HepG2 (cell line): ENCODE results near the gene NUDT22. TPM values are rescaled to one million over a fixed set of nuclear protein-coding genes. Genes with fewer than 3 reads are reported as not detected.
A peak's percentile ranks its signal among the peaks of the same experiment; 100 is the strongest.

Source experiments
- ARID5B ChIP-seq: IDR thresholded peaks from 2 replicates; pipeline ENCODE4 v1.4.0; 2020; ENCODE audit warnings: mild to moderate bottlenecking, missing genetic modification reagents
- ASH2L ChIP-seq: fragments of 300-600, 200-600 bp; sonication (generic); IDR thresholded peaks from 2 replicates; pipeline ENCODE4 v1.7.0; 2017; ENCODE audit warnings: low read depth, mild to moderate bottlenecking, moderate library complexity, mixed read lengths, low read length; ENCODE audit not compliant: insufficient read length
- ATM ChIP-seq: fragments of 450-650 bp; IDR thresholded peaks from 2 replicates; pipeline ENCODE4 v1.7.1; 2017; ENCODE audit warnings: mild to moderate bottlenecking, borderline replicate concordance
- BRD4 ChIP-seq: sonication (generic); formaldehyde crosslinking; IDR thresholded peaks from 2 replicates; pipeline ENCODE4 v1.4.0; 2020; ENCODE audit warnings: missing genetic modification reagents
- ELK4 ChIP-seq: sonication (generic); formaldehyde crosslinking; IDR thresholded peaks from 2 replicates; pipeline ENCODE4 v1.9.0; 2021; ENCODE audit warnings: missing genetic modification reagents, borderline replicate concordance
- HBP1 ChIP-seq: IDR thresholded peaks from 2 replicates; pipeline ENCODE4 v1.6.1; 2016; ENCODE audit warnings: low read depth, control low read depth
- JUND ChIP-seq: sonication (generic); formaldehyde crosslinking; IDR thresholded peaks from 2 replicates; pipeline ENCODE4 v1.8.0; 2022; ENCODE audit warnings: mild to moderate bottlenecking, missing genetic modification reagents
- KLF15 ChIP-seq: sonication (generic); formaldehyde crosslinking; IDR thresholded peaks from 2 replicates; pipeline ENCODE4 v1.8.1; 2023; ENCODE audit warnings: borderline replicate concordance, mild to moderate bottlenecking, inconsistent platforms, missing genetic modification reagents, mixed read lengths
- NAIF1 ChIP-seq: sonication (generic); formaldehyde crosslinking; IDR thresholded peaks from 2 replicates; pipeline ENCODE4 v1.5.0; 2020; ENCODE audit warnings: mild to moderate bottlenecking, missing genetic modification reagents, borderline replicate concordance
- PHF5A ChIP-seq: IDR thresholded peaks from one replicate; pipeline ENCODE4 v1.6.1; 2018; ENCODE audit warnings: low read depth, missing genetic modification reagents; ENCODE audit not compliant: unreplicated experiment
- PRMT3 ChIP-seq: sonication (generic); formaldehyde crosslinking; IDR thresholded peaks from 2 replicates; pipeline ENCODE4 v1.8.1; 2022; ENCODE audit warnings: low read depth, mild to moderate bottlenecking, moderate library complexity, missing genetic modification reagents, borderline replicate concordance
- RORA ChIP-seq: sonication (generic); formaldehyde crosslinking; IDR thresholded peaks from 2 replicates; pipeline ENCODE4 v1.5.0; 2020; ENCODE audit warnings: mild to moderate bottlenecking, missing genetic modification reagents, moderate library complexity
- SIN3A ChIP-seq: IDR thresholded peaks from 2 replicates; pipeline ENCODE4 v1.6.1; 2011; ENCODE audit warnings: low read depth, mild to moderate bottlenecking, control low read depth, low read length, borderline replicate concordance
- SYNCRIP ChIP-seq: fragments of 200-400 bp; formaldehyde crosslinking; IDR thresholded peaks from 2 replicates; pipeline ENCODE4 v1.6.1; 2018; ENCODE audit warnings: mild to moderate bottlenecking, low read depth, low read length; ENCODE audit not compliant: insufficient read depth
- ZFP36L1 ChIP-seq: sonication (generic); formaldehyde crosslinking; IDR thresholded peaks from 2 replicates; pipeline ENCODE4 v1.8.0; 2022; ENCODE audit warnings: mild to moderate bottlenecking, missing genetic modification reagents, moderate library complexity
- ZFP36L2 ChIP-seq: sonication (generic); formaldehyde crosslinking; IDR thresholded peaks from 2 replicates; pipeline ENCODE4 v1.4.0; 2020; ENCODE audit warnings: missing genetic modification reagents
- ZFP90 ChIP-seq: sonication (generic); formaldehyde crosslinking; IDR thresholded peaks from 2 replicates; pipeline ENCODE4 v1.8.0; 2022; ENCODE audit warnings: missing genetic modification reagents, mild to moderate bottlenecking, inconsistent platforms, borderline replicate concordance
- ZNF224 ChIP-seq: sonication (generic); formaldehyde crosslinking; IDR thresholded peaks from 2 replicates; pipeline ENCODE4 v1.5.0; 2020; ENCODE audit warnings: mild to moderate bottlenecking, missing genetic modification reagents
- ZNF326 ChIP-seq: sonication (generic); formaldehyde crosslinking; IDR thresholded peaks from 2 replicates; pipeline ENCODE4 v1.4.0; 2020; ENCODE audit warnings: missing genetic modification reagents, borderline replicate concordance
- ZNF639 ChIP-seq: conservative IDR thresholded peaks from 2 replicates; pipeline ENCODE4 v1.6.1; 2018; ENCODE audit warnings: missing genetic modification reagents
- ZNF772 ChIP-seq: sonication (generic); formaldehyde crosslinking; IDR thresholded peaks from 2 replicates; pipeline ENCODE4 v1.5.0; 2020; ENCODE audit warnings: mild to moderate bottlenecking, missing genetic modification reagents
- ZNF792 ChIP-seq: IDR thresholded peaks from 2 replicates; pipeline ENCODE4 v1.6.1; 2016
- ZNF879 ChIP-seq: sonication (generic); formaldehyde crosslinking; IDR thresholded peaks from 2 replicates; pipeline ENCODE4 v1.8.1; 2023; ENCODE audit warnings: missing genetic modification reagents
- polyA plus RNA-seq, 8 experiments: library from polyadenylated mRNA; depleted of rRNA in 3 of 8; stranded (reverse) in 7 of 8; unstranded in 1 of 8; fragments of >200 nt; fragmentation: Illumina TruSeq in 4 of 8; extraction: Trizol in 4 of 8; gene quantifications; 2 replicates each; pipeline versions ENCODE4 v1.2.1 to v1.2.3, GENCODE V29; 2011 to 2016; ENCODE audit warnings: low read depth in 4 of 8, missing spikeins in 1 of 8, mixed read lengths in 1 of 8; ENCODE audit not compliant: insufficient read depth in 1 of 8
- total RNA-seq, 5 experiments: library from RNA; depleted of rRNA; stranded (reverse); fragments of >200 nt; fragmentation: Illumina TruSeq; extraction: Trizol; gene quantifications; 2 replicates each; pipeline ENCODE4 v1.2.3, GENCODE V29; 2016; ENCODE audit warnings: low read depth in 1 of 5

Gene NUDT22
- total and polyA plus RNA-seq, 2 of the 13 experiments (the other 11 are each of a cell fraction or from before 2014, with no cell fraction given) = 33.5 to 39.8 TPM

GRCh38 chr11:64268893-64269539, 42.9 kb downstream of the NUDT22 start (continued):
- no peak for TF ChIP-seq HBP1 (CRISPR knock-in tag)
- TF ChIP-seq ZFP90 (CRISPR knock-in tag) = 0 out of 2 replicates have a peak, but pooled peaks have one; percentile 23
- no peak for TF ChIP-seq ZFP36L2 (CRISPR knock-in tag)
- TF ChIP-seq ZNF326 (CRISPR knock-in tag) = no peak
- peak; percentile 3 for TF ChIP-seq ASH2L
- no peak for TF ChIP-seq PRMT3
- no peak for TF ChIP-seq ARID5B
- no peak for TF ChIP-seq ZNF639 (CRISPR knock-in tag)
- TF ChIP-seq NAIF1 (CRISPR knock-in tag) = no peak
- peak; percentile 61; the same call in 1 of the 2 replicates for TF ChIP-seq SIN3A
- TF ChIP-seq SYNCRIP = no peak
- peak; percentile 49; the same call in 1 of the 2 replicates for TF ChIP-seq BRD4 (CRISPR knock-in tag)
- TF ChIP-seq ZNF792 (CRISPR knock-in tag) = 0 out of 2 replicates have a peak, but pooled peaks have one; percentile 9
- no peak for TF ChIP-seq ATM
- TF ChIP-seq KLF15 = no peak
- no peak for TF ChIP-seq JUND (CRISPR knock-in tag)
- no peak for TF ChIP-seq ZFP36L1 (CRISPR knock-in tag)
- no peak for TF ChIP-seq RORA (CRISPR knock-in tag)
- no peak for TF ChIP-seq PHF5A
- no peak for TF ChIP-seq ZNF879 (CRISPR knock-in tag)
- no peak for TF ChIP-seq ZNF772
- no peak for TF ChIP-seq ELK4 (CRISPR knock-in tag)
- no peak for TF ChIP-seq ZNF224
